Amniotic stem cell (primary cell): Measurements from ENCODE around the gene ZNF43.
"Not testable (repeated sequence)": the region's sequence is repeated elsewhere in the genome, so short reads cannot be mapped to it uniquely, and the experiment has no call there.

ENCODE experiments used
- DNase-seq: peaks from one replicate; lab custom pipeline; 2025; lab: John Stamatoyannopoulos, UW

ZNF43 gene

DNA sequence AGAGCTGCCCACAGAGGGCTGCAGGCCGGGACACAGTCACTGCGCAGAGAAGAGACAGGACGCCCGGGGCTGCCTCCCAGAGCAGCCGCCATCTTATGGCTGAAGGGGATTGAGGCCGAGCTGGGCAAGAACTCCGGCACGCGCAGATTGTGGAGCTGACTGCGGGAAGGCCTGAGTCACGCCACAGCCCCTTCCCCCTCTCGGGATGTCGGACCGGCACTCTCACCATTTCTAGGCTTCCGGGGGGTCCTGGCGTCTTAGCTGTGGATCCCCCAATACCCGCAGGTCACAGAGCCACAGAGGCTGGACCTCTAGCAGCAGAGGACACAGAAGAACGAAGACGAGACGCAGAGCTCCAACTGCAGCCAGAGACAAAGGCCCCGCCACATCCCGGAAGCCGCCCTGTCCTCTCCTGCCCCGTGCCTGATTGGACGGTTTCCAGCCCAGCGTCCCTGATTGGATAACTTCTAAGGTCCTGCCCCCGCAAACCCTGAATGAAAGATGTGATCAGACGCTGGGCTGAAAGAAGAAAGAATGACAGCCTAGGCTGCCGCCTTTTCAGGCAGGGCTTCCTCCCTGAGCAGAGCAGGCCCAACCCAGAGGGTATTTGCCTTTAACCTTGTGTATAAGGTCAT lies at the start of gene ZNF43:
Gene ZNF43 (minus strand): TSS at position 373 of the 635 bp plus-strand sequence. CDS start 144 bp downstream, at position 229.
- peak; percentile 58 for DNase-seq

DNA sequence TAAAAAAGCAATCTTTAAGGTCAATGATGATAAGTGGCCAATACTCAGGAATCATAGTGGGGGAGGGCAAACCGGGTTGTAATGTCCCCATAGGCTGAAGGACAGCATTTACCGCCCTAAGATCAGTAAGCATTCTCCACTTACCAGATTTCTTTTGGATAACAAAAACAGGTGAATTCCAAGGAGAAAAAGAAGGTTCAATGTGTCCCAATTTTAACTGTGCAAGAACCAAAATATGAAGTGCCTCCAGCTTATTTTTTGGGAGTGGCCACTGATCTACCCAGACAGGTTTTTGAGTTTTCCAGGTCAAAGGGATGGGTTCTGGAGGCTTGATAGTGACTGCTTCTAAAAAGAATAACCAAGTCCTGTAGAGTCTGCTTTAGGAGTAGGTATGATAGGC lies 49.5 kb upstream of the ZNF43 start:
- not testable (repeated sequence) for DNase-seq

DNA sequence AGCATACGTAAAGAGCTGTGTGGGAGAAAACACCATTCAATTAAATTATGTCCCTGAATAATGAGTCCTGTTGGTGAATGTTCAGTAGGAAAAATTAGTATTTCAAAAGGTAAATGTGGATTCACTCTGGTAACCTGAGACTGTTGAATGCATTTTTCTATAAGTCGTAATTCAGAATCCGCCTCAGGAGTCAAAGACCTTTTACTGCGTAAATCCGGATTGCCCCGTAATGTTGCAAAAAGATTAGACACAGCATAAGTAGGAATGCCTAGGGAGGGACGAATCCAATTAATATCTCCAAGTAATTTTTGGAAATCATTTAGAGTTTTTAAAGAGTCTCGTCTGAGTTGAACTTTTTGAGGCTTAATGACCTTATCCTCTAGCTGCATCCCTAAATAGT lies 48.8 kb upstream of the ZNF43 start:
- DNase-seq, result not testable (repeated sequence)

DNA sequence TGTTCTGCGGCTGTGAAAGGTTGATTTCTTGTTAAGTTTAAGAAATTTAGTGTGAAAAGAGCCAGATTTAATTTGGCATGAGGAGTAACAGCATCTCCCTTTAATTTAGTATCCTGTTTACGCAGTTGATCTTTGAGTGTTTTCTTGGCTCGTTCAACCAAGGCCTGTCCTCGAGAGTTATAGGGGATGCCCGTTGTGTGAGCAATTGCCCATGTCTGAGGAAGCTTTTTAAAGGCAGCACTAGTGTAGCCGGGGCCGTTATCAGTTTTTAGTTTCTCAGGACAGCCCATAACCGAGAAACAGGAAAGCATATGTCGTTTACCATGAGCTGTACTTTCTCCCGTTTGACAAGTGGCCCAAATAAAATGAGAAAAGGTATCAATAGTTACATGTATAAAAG lies 47.5 kb upstream of the ZNF43 start:
- DNase-seq, result no peak

DNA sequence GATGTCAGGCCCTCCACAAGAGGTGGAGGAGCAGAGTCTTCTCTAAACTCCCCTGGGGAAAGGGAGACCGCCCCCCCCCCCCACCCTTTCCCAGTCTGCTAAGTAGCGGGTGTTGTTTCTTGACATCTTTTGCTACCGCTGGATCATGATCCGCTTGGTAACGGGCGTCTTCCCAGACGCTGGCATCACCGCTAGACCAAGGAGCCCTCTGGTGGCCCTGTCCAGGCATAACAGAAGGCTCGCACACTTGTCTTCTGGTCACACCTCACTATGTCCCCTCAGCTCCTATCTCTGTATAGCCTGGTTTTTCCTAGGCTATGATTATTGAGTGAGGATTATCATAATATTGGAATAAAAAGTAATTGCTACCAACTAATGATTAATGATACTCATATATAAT lies 44.8 kb upstream of the ZNF43 start:
- not testable (repeated sequence) for DNase-seq

DNA sequence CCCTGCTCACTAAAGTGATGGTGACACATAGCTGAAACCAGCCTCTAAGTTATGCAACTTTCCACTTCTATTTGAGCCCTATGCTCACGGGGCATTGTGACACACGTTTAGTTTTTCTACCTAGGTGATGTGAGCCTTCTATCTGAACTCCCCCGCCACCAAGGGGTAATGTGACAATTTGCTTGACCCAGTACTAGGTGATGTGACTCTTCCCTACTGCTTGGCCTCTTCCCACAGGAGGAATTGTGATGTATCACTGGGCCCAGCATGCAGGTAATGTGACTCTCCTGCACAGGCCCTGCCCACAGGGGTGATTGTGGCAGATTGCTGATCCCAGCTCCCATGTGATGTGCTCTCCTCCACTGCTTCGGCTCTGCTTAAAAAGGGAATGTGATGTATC lies 42.7 kb upstream of the ZNF43 start:
- no peak for DNase-seq

DNA sequence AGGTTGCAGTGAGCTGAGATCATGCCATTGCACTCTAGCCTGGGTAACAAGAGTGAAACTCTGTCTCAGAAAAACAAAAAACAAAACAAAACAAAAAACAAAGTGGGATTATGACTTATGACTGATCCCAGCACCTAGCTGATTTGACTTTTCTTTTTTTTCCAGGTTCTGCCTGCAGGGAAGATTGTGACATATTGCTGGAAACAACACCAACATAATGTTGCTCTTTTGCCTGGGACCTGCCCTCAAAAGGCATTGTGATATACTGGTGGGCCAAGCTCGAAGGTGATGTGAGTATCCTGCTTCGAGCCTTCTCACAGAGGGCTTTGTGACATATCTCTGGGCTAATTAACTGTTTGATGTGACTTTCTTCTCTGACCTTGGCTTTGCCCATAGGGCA lies 42.0 kb upstream of the ZNF43 start:
- no peak for DNase-seq

DNA sequence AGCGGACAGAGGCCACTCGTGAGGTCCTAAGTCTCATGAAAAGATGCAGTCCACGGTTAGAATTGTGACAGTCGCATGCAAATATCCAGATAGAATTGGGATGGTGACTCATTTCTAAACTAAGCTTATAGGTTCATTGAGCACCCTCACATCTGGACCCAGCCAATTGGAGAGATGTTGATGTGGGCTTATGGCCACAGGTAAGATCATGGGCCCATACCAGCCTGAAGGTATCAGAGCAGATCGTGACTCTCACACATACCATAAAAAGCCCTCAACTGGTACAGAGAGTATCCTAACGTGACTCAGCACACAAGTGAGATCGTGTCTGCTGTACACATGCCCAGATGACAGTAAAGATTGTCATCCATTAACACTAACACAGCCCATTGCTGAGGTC lies 40.6 kb upstream of the ZNF43 start:
- DNase-seq, result not testable (repeated sequence)

DNA sequence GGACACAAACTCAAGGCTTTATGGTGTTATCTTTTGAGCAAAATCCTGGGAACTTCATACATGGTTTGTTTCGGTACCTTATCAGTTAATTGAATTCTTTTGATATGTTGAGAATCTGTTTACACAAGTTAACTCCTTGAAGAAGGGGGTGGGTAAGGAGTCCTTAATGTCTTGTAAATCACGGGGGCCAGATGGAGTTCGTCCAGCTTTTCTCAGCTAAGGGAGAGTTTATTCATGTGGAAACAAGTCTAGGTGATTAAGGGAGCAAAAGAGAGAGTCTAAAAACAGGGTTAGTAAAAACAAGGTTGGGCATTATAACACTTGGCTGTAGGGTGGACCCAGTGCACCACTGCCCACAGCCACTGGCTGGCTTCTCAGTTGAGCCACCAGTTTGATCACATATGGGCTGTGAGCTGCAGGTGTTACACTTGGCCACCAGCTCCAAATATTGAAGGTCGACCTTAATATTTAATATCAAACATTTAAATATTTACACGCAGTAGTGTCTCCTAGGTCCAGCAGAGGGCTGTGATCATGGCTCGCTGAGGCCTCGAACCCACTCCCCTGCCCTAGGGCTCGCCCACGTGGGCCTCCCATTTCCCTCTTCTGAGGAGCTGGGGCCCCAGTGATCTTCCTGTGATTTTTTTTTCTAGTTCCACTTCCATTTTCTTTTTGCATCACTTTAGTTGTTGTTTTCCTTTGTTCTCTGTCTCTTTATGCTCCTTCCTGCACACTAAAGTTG lies 21.0 kb upstream of the ZNF43 start:
- DNase-seq, result no peak

DNA sequence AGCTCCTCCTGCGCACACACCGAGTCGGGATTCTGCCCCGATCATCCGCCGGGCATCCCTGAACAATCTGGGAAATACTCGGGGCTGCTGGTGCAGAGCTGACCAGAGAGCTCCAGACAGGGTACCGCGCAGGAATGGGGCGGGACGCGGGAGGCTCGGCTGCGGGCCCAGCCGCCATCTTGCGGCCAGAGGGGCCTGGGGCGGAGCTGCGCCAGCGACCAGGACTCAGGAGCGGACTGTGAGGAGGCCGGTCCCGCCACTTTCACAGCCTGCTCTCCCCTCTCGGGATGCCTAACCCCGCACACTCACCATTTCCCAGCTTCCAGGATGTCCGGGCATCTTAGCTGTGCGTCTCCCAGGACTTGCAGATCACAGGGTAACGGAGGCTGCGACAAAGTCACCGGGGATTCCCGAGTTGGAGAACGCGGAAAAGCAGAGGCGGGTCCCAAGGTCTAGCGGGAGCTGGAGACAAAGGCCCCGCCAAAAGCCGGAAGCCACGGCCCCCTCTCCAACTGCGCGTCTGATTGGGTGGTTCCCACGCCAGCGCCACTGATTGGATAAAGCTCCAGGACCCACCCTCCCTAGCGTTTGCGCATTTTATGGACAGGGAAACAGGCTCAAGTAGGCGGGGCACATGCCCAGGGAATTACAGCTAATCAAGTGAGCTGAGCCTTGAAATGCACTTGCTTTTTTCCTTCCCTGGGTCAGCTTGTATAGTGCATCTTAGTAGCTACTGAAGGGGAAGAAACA lies 15.8 kb upstream of the ZNF43 start:
- DNase-seq, result peak; percentile 90

DNA sequence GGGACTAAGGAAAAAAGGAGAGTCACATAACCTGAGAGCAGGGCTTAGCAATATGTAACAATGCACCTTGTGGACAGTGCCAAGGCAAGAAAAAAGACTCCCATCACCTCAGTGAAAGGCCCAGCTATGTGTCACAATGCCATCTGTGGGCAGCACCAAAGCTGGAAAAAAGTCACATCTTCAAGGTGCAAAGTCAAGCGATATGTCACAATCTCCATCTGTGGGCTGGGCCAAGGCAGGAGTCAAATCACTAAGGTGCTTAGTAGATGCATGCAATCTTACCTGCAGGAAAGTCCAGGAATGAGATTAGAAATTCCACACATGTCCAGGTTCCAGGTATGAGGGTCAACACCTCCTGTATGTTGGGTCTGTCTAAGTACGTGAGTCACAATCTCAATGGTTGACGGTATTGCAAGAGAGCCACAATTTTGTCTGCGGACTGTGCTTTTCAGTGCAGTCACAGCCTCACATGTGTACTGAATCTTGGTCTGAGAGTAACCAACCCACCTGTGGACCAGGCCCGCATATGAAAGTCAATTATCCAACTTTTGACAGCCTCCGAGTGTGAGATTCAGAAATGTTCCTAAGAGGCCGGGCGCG lies 14.8 kb upstream of the ZNF43 start:
- no peak for DNase-seq

DNA sequence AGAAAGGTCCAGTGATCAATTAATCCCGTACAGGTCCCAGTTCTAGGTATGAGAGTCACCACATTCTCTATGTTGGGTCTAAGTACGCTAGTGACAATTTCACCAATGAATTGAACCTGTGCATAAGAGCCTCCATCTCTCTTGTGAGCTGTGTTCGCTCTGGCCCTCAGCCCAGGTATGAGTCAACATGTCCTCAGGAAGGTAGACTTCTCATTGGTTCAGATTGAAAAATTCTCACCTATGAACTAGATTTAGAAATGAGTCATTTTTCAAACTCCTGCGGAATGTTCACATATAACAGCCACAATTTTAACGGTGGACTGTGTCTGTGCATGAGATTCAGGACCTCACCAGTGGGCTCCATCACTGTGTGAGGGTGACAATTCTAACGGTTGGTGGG lies 12.7 kb upstream of the ZNF43 start:
- no peak for DNase-seq

DNA sequence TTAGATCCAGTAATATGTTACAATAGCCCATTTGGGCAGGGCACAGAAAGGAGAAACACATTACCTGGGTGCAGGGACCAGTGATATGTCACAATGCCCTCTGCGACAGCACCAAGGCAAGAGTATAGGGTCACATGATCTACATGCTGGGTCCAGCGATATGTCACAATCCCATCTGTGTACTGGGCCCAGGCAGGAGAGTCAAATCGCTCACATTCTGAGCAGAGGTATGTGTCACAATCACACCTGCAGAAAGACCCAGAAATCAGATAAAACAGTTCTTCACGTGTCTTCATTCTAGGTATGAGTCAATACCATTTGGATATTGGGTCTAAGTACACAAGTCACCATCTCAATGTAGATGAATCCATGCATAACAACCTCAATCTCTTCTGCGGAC lies 7.1 kb upstream of the ZNF43 start:
- no peak for DNase-seq

DNA sequence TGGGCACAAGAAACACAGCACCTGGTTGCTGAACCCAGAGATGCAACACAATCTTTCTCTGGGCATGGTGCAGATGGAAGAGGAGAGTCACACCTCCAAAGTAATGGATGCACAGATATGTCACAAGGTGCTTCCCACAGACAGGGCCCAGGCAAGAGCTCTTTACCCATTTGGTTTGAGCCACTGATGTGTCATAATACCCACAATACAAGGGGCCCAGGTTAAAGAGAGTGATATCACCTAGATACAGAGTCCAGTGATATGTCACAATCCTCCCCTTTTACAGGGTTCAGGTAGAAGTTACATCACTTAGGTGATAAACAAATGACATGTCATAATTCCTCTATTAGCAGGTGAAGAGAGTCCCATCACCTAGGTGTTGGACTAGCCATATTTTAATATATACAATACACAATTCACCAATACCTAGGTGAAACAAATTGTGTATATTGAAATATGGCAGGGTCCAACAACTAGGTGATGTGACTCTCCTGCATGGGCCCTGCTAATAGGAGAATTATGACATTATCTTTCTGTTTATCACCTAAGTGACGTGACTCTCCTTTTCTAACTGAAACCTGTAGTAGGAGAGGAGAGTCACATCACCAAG lies 5.6 kb upstream of the ZNF43 start:
- DNase-seq, result no peak

DNA sequence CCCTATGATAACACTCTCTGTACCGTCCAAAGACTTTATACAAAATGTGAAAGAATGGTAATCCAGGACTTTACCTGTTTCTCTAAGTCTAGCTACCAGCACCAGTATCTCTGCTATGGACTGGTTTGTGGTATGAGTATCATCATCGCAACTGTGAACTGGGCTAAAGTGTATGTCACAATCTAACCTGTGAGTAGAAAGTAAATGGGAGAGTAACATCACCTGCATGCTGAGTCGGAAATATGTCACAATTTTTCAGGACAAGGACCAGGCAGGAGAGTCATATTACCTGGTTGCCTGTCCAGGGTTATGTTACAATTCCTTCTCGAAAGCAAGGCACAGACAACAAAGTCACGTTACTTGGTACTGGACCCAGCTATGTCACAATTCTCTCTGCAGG lies 5.1 kb upstream of the ZNF43 start:
- no peak for DNase-seq

DNA sequence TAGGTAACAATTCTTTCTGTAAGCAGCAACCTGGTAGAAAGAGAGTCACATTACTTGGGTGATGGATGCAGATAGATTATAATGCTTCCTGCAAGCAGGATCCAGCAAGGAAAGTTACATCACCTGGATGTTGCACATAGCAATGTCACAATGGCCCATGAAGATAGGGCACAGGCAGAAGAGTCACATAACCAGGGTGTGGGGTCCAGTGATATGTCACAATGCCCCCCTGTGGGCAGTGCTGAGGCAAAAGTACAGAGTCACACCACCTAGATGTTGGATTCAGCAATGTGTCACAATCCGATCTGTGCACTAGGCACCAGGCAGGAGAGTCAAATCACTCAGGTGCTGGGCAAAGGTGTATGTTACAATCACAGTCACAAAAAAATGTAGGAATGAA lies 4.0 kb upstream of the ZNF43 start:
- DNase-seq, result no peak

DNA sequence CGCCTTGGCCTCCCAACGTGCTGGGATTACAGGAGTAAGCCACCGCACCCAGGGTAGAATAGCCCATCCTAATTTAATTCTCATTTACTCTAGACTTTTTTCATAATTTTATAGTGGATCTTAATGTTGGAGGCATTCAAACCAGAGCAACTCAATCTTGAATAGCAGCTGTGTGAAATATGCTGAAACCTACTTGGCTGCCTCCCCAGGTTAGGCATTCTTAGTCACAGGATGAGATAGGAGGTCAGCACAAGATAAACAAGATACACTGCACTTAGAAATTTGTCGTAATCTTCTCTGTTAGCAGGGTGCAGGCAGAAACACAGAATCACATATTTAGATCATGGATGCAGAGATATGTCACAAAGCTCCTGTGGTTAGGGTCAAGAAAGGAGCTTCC lies 2.7 kb upstream of the ZNF43 start:
- no peak for DNase-seq

DNA sequence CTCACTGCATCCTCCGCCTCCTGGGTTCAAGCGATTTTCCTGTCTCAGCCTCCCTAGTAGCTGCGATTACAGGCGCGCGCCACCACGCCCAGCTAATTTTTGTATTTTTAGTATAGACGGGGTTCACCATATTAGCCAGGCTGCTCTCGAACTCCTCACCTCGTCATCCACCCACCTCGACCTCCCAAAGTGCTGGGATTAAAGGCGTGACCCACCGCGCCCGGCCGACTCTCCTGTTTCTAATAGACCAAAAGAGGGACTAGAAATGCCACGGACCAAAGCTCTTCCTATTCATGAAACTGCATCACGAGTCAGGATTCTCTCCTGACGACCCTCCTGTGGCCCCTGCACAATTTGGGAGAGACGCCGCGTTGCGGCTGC lies 563 bp downstream of the ZNF43 start:
- no peak for DNase-seq

DNA sequence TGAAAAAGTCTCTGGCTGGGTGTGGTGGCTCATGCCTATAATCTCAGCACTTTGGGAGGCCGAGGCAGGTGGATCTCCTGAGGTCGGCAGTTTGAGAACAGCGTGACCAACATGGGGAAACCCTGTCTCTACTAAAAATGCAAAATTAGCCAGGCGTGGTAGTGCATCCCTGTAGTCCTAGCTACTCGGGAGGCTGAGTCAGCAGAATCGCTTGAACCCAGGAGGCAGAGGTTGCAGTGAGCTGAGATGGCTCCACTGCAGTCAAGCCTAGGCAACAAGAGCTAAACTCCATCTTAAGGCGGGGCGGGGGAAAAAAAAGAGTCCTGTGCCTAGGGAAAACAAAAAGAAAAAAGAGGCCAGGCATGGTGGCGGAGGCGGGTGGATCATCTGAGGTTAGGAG lies 2.2 kb downstream of the ZNF43 start:
- no peak for DNase-seq

DNA sequence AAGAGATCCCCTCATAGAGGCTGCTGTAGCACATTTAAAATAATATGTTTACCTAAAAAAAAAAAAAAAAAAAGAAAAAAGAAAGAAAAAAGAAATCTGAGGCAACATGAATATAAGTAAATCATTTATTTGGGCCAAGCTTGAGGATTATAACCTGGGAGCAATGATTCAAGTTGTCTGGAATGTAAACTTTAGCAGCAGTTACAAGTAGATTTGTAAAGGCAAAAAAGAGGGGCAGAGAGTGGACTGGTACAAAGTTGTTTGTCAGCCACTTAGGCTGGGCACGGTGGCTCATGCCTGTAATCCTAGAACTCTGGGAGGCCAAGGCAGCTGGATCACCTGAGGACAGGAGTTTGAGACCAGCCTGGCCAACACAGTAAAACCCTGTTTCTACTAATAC lies 11.3 kb downstream of the ZNF43 start:
- DNase-seq, result no peak

DNA sequence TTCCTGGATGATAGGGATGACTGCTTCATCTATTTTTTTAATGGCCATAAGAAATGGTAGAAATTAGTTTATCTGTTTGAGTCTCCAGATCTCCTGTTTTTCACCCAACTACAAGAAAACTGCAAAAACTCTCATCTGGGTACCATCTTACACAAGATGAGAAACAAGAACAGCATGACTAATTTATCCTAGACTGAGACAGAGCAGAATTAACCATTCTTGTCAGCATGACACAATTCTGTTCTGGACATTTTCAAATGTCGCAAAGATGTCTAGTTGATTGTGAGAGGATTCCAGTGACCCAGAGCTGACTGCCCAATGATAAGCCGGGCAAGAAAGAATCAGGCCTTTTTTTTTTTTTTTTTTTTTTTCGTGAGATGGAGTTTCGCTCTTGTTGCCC lies 12.8 kb downstream of the ZNF43 start:
- DNase-seq, result no peak

DNA sequence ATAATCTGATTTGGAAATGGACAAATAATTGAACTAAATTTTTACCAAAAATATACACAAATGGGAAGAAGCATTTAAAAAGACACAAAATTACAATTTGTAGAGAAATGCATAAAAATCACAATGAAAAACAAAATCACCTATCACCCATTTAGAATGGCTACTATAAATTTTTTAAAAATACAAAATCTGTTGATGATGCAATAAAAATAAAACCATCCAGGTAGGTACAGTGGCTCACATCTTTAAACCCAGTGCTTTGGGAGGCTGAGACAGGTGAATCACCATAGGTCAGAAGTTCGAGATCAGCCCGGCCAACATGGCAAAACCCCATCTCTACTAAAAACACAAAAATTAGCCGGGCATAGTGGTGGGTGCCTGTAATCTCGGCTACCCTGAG lies 23.5 kb downstream of the ZNF43 start:
- no peak for DNase-seq
